ENCODE data around the gene EZR.

DNA sequence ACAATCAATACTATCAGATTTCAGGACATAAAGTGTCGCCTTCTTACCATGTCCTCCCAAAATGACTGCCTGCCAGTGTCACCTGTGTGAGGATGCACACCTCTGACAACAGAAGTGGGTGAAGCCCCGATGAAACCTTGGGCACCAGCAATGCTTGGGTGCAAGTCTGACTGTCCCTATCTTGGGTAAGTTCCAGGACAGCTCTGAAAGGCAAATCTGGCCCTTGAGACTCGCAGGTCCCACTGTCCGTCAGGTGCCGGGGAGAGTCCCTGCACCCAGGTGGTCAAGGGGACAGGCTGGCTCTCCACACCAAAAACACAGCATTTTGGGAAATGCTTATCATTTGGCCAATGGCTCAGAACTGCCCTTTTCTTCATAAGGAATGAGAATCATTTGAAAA is 43.3 kb downstream of the EZR start:
- TF ChIP-seq POLR2A (IDR thresholded peaks at IDR 0.05; ENCODE audit: control extremely low read depth in 1 of 2, low read depth in 2 of 2, low read length in 2 of 2) (no peak), BCL11A (IDR thresholded peaks at IDR 0.05; ENCODE audit: low read depth in 2 of 2, low read length in 2 of 2) (no peak)
- TF ChIP-seq, protein P1, sequence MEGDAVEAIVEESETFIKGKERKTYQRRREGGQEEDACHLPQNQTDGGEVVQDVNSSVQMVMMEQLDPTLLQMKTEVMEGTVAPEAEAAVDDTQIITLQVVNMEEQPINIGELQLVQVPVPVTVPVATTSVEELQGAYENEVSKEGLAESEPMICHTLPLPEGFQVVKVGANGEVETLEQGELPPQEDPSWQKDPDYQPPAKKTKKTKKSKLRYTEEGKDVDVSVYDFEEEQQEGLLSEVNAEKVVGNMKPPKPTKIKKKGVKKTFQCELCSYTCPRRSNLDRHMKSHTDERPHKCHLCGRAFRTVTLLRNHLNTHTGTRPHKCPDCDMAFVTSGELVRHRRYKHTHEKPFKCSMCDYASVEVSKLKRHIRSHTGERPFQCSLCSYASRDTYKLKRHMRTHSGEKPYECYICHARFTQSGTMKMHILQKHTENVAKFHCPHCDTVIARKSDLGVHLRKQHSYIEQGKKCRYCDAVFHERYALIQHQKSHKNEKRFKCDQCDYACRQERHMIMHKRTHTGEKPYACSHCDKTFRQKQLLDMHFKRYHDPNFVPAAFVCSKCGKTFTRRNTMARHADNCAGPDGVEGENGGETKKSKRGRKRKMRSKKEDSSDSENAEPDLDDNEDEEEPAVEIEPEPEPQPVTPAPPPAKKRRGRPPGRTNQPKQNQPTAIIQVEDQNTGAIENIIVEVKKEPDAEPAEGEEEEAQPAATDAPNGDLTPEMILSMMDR (IDR thresholded peaks at IDR 0.05; ENCODE audit: control extremely low read depth in 1 of 3, insufficient read depth in 1 of 3, low read depth in 1 of 3, low read length in 3 of 3), result no peak
